GM19468 (cell line): ENCODE measurements around the gene SAP130.
A peak's percentile ranks its signal among the peaks of the same experiment; 100 is the strongest.

Experiments used
- ATAC-seq: cut with Tn5 transposase; IDR thresholded peaks from one replicate; pipeline ENCODE4 v1.9.1; 2021; ENCODE audit warnings: mild to moderate bottlenecking, moderate library complexity, moderate number of reproducible peaks; ENCODE audit not compliant: unreplicated experiment; ENCODE audit errors: extremely low read depth

SAP130 gene

GRCh38 chr2:128027801-128028667, at the start of gene SAP130:
Gene SAP130 (minus strand): TSS chr2:128028059. CDS start chr2:128026292, 1,767 bp downstream.
- ATAC-seq = peak; percentile 77

GRCh38 chr2:128076461-128077106, 48.7 kb upstream of the SAP130 start:
- ATAC-seq = no peak

- ATAC-seq = no peak
Observed at GRCh38 chr2:128073278-128073677, 45.4 kb upstream of the SAP130 start.

GRCh38 chr2:128069769-128070168, 41.9 kb upstream of the SAP130 start:
- no peak for ATAC-seq

- no peak for ATAC-seq
Observed at GRCh38 chr2:128064353-128064752, 36.5 kb upstream of the SAP130 start.

GRCh38 chr2:128062571-128062970, 34.7 kb upstream of the SAP130 start:
- ATAC-seq = no peak

GRCh38 chr2:128058114-128058513, 30.3 kb upstream of the SAP130 start:
- ATAC-seq = no peak

GRCh38 chr2:128057334-128057733, 29.5 kb upstream of the SAP130 start:
- ATAC-seq = no peak

- ATAC-seq = no peak
Observed at GRCh38 chr2:128054104-128054885, 26.4 kb upstream of the SAP130 start.

- ATAC-seq = no peak
Observed at GRCh38 chr2:128053331-128053730, 25.5 kb upstream of the SAP130 start.

- no peak for ATAC-seq
Observed at GRCh38 chr2:128043041-128043440, 15.2 kb upstream of the SAP130 start.

- no peak for ATAC-seq
Observed at GRCh38 chr2:128041561-128041960, 13.7 kb upstream of the SAP130 start.

GRCh38 chr2:128040166-128040771, 12.4 kb upstream of the SAP130 start:
- no peak for ATAC-seq

GRCh38 chr2:128039535-128039934, 11.7 kb upstream of the SAP130 start:
- no peak for ATAC-seq

- no peak for ATAC-seq
Observed at GRCh38 chr2:128038411-128038810, 10.6 kb upstream of the SAP130 start.

GRCh38 chr2:128037649-128038048, 9.8 kb upstream of the SAP130 start:
- ATAC-seq = no peak

- no peak for ATAC-seq
Observed at GRCh38 chr2:128036748-128037607, 9.1 kb upstream of the SAP130 start.

- ATAC-seq = no peak
Observed at GRCh38 chr2:128032092-128032491, 4.2 kb upstream of the SAP130 start.

GRCh38 chr2:128028668-128029054, 802 bp upstream of the SAP130 start:
- no peak for ATAC-seq
